EH (cell line): ENCODE measurements around the gene C11orf24.
"Not testable (repeated sequence)": the region's sequence is repeated elsewhere in the genome, so short reads cannot be mapped to it uniquely, and the experiment has no call there.

Experiments
- DNase-seq: peaks from one replicate; pipeline ENCODE4 v3.0.0-alpha.2; 2015; ENCODE audit warnings: low read depth

C11orf24 gene

DNA sequence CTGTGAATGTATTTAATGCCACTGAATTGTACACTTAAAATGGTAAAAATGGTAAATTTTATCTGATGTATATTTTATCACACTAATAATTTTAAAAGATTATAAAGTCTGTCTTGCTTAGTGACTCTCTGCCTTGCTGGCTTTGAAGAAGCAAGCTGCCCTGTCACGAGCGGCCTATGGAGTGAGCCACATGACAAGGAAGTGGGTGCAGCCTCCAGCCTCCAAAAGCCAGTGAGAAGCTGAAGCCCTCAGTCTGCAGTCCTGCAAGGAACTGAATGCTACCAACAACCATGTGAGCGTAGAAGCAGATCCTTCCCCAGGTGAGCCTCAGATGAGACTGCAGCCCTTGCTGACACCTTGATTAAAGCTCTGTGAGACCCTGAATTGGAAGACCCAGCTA lies 20.0 kb downstream of the C11orf24 start:
- DNase-seq = no peak

- DNase-seq = not testable (repeated sequence)
Measured at GRCh38 chr11:68244912-68245311, 26.9 kb downstream of the C11orf24 start.

- DNase-seq = not testable (repeated sequence)
Measured at GRCh38 chr11:68243847-68244246, 27.9 kb downstream of the C11orf24 start.

GRCh38 chr11:68242616-68243015 lies 29.2 kb downstream of the C11orf24 start:
- no peak for DNase-seq

- no peak for DNase-seq
Measured at GRCh38 chr11:68231621-68232020, 40.2 kb downstream of the C11orf24 start.

GRCh38 chr11:68229601-68230000 lies 42.2 kb downstream of the C11orf24 start:
- DNase-seq = no peak

GRCh38 chr11:68226421-68226820 lies 45.4 kb downstream of the C11orf24 start:
- DNase-seq = no peak

DNA sequence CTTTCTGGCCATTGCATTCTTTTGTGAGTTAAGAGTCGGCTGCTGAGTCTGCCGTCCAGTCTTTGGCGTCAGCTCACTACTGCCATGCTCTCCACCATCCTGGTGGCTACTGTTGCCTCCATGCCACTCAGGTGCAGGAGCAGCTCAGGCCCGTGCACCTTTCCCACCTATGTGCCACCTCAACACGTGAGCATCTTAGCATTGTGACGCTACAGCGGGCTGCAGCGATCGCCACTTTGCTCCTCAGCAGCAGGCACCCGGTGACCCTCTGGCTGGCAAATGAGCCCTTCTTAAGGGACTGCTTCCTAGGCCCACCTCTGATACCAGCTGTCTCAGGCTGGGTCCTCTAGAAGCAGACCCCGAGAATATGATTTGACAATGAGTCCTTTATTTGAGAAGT lies 47.2 kb downstream of the C11orf24 start:
- DNase-seq = no peak

DNA sequence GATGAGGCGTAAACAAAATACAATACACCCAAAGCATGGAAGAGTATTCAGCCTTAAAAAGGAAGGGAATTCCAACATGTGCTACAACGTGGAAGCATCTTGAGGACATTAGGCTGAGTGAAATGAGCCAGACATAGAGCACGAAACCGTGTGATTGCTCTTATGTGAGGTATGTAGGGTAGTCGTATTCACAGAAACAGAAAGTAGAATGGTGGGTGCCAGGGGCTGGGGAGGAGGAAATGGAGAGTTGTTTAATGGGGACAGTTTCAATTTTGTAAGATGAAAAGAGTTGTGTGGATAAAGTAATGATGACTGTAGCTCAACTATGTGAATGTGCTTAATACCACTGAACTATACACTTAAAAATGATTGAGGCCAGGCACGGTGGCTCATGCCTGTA lies 48.5 kb downstream of the C11orf24 start:
- DNase-seq = no peak

DNA sequence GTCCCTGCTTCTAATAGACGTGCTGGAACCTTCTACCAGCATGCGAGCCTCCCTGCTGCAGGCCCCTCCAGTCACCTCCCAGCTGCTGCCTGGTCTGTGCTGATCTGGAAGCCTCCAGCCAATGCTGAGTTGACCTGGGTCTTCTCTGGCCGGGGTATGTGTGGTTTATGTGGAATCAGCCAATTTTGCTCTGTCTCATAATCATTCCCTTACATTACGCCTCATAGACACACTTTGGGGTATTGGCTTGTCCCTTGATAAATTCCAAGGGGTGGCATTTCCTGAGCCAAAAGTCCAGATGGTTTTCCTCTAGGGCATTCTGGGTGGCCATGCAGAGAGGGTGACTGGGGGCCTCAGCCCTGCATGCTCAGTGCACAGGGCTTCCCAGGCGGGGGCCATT lies 50.4 kb downstream of the C11orf24 start:
- DNase-seq = no peak

DNA sequence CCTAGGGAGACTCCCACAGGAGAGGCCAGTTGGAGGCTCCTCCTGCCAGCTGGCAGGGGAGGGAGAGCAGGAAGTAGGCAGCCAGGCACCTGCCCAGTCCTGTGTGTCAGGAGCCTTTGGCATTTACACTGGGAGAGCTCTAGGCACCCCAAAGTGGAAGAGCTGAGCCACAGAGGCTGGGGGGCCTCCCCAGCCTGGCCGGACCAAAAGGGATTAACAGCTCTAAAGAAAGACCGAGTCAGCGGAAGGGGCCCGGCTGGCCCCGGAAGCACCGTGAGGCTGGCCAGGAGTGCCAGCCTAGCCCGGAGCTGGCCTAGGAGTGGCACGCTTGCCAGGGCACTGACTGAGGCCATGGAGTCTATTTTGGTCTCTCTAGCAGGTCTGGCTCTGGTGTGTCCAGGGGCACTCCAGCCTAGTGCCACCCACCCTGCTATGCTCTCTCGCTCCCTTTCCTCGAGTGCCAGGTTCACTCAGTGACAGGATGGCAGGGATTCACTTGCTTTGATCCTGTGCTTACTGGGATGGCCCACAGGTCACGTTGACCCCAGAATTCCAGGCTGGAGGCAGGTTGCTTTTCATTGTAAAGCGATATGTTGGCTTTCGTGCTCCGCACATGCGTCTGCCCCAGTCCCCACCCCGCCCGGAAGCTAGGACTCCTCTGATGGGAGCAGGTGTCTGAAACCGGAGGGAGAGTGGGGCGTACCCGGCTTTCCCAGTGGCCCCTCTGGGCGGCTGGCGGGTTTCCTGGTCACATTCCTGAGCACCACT lies 55.4 kb downstream of the C11orf24 start:
- DNase-seq = no peak

GRCh38 chr11:68215524-68216170 lies 56.1 kb downstream of the C11orf24 start:
- DNase-seq = no peak

GRCh38 chr11:68215087-68215445 lies 56.7 kb downstream of the C11orf24 start:
- DNase-seq = no peak

DNA sequence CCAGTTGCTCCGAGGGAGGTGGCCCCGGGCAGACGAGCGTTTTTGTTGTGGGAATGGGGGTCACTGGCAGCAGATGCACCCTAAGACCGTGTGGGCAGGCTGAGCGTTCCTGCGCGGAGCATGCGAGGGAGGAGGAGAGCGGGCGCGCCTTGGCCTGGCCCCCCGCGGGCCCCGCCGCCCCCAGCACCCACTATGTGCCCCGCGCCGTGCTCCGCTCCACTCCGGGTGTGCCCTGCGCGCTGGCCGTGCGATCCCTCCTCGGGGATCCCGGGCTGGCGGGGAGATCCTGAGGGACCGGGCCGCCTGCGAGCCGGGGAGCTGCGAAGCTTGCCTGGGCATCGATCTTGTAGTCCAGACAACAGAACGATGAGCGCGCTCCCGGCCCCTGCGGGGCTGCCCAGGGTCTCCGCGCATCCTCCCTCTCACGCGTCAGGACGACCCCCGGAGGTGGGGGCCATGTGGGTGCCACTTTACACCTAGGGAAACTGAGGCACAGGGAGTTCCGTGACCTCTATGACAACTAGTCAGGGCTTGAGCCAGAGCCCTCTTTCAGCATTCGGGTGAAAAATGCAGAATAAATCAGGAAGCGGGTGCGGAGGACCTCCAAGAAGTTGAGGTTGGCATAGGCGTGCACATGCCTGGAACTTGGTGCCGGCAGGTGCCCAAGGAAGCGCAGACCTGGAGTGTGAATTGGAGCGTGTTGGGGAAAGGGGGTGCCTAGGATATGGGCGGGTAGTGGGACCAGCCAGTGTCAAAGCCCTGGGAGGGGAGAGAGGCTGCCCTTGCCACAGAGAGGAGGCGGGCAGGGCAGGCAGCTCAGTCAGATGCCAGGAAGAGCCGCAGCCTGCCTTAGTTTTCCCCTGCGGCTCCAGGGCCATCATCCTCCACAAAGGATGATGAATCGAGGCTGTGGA lies 57.3 kb downstream of the C11orf24 start:
- no peak for DNase-seq

GRCh38 chr11:68213555-68214172 lies 58.1 kb downstream of the C11orf24 start:
- peak; percentile 90 for DNase-seq

- DNase-seq = no peak
Measured at GRCh38 chr11:68213135-68213515, 58.6 kb downstream of the C11orf24 start, which contains the start of gene KMT5B. KMT5B (minus strand) TSS chr11:68213296; CDS start chr11:68190076, 23,220 bp downstream.

GRCh38 chr11:68212421-68213134 lies 59.2 kb downstream of the C11orf24 start:
- DNase-seq = peak; percentile 84

DNA sequence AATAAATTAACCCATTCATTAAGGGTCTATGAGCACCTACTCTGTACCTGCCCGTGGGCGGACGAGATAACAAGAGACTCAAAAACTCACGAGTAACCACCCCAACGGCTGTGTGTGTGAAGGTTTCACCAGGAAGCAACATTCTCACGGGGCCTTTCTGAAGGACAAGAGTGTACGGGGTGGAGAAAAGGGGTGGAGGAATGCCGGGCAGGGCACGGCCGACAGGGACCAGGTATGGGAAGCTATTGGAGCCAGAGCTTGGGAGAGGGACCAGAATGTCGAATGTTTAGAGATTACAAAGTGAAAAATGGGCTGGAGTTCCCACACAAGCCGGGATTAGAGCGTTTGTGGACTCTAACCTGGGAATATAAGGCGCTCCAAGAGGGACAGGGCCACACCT lies 60.2 kb downstream of the C11orf24 start:
- no peak for DNase-seq
